ENCODE results near the gene PRPF40B.

Gene PRPF40B

GRCh38 chr12:49635036-49635435 is 11.7 kb downstream of the PRPF40B start:
- DNase-seq (ENCODE audit: extremely low read depth in 1 of 2, low read depth in 1 of 2), result no peak

GRCh38 chr12:49635656-49636055 is 12.3 kb downstream of the PRPF40B start:
- no peak for DNase-seq (ENCODE audit: extremely low read depth in 1 of 2, low read depth in 1 of 2)

GRCh38 chr12:49636574-49636973 is 13.2 kb downstream of the PRPF40B start:
- no peak for DNase-seq (ENCODE audit: extremely low read depth in 1 of 2, low read depth in 1 of 2)

- peak in 1 of 2 donors; percentile 41 for DNase-seq (ENCODE audit: extremely low read depth in 1 of 2, low read depth in 1 of 2)
Measured at GRCh38 chr12:49636979-49637755, 13.8 kb downstream of the PRPF40B start.

- DNase-seq (ENCODE audit: extremely low read depth in 1 of 2, low read depth in 1 of 2), result no peak
Measured at GRCh38 chr12:49641748-49642369, 18.5 kb downstream of the PRPF40B start.

GRCh38 chr12:49642370-49642802 is 19.0 kb downstream of the PRPF40B start:
- DNase-seq (ENCODE audit: extremely low read depth in 1 of 2, low read depth in 1 of 2), result no peak

- DNase-seq (ENCODE audit: extremely low read depth in 1 of 2, low read depth in 1 of 2), result no peak
Measured at GRCh38 chr12:49643135-49643534, 19.8 kb downstream of the PRPF40B start.

- no peak for DNase-seq (ENCODE audit: extremely low read depth in 1 of 2, low read depth in 1 of 2)
Measured at GRCh38 chr12:49643961-49644619, 20.7 kb downstream of the PRPF40B start.

GRCh38 chr12:49644620-49644994 is 21.2 kb downstream of the PRPF40B start:
- peak; percentile 45 to 61 for DNase-seq (ENCODE audit: extremely low read depth in 1 of 2, low read depth in 1 of 2)

GRCh38 chr12:49645146-49646039 is 22.0 kb downstream of the PRPF40B start:
- DNase-seq (ENCODE audit: extremely low read depth in 1 of 2, low read depth in 1 of 2), result no peak

- DNase-seq (ENCODE audit: extremely low read depth in 1 of 2, low read depth in 1 of 2), result no peak
Measured at GRCh38 chr12:49646331-49646830, 23.0 kb downstream of the PRPF40B start.

- no peak for DNase-seq (ENCODE audit: extremely low read depth in 1 of 2, low read depth in 1 of 2)
Measured at GRCh38 chr12:49646871-49647654, 23.7 kb downstream of the PRPF40B start.

- no peak for DNase-seq (ENCODE audit: extremely low read depth in 1 of 2, low read depth in 1 of 2)
Measured at GRCh38 chr12:49647827-49648711, 24.7 kb downstream of the PRPF40B start.

- no peak for DNase-seq (ENCODE audit: extremely low read depth in 1 of 2, low read depth in 1 of 2)
Measured at GRCh38 chr12:49648712-49649003, 25.3 kb downstream of the PRPF40B start.

GRCh38 chr12:49649445-49649844 is 26.1 kb downstream of the PRPF40B start:
- DNase-seq (ENCODE audit: extremely low read depth in 1 of 2, low read depth in 1 of 2), result no peak

GRCh38 chr12:49649892-49650291 is 26.5 kb downstream of the PRPF40B start:
- no peak for DNase-seq (ENCODE audit: extremely low read depth in 1 of 2, low read depth in 1 of 2)

GRCh38 chr12:49651855-49652254 is 28.5 kb downstream of the PRPF40B start:
- DNase-seq (ENCODE audit: extremely low read depth in 1 of 2, low read depth in 1 of 2), result no peak

GRCh38 chr12:49652921-49653520 is 29.7 kb downstream of the PRPF40B start:
- no peak for DNase-seq (ENCODE audit: extremely low read depth in 1 of 2, low read depth in 1 of 2)

GRCh38 chr12:49654715-49655114 is 31.4 kb downstream of the PRPF40B start:
- DNase-seq (ENCODE audit: extremely low read depth in 1 of 2, low read depth in 1 of 2), result no peak
